ENCODE results near the gene ZNF771. TPM values are rescaled to one million over a fixed set of nuclear protein-coding genes. Genes with fewer than 3 reads are reported as not detected.

ZNF771 gene
- total and polyA plus RNA-seq, 9 of the 15 experiments (the other 6 are each of a cell fraction or from before 2014, with no cell fraction given): 1.5 to 12.6 (median 4.4) TPM

- TF ChIP-seq MAFF (IDR thresholded peaks at IDR 0.05; ENCODE audit: low read length) (no peak), CAMTA2 (CRISPR knock-in tag; conservative IDR thresholded peaks at IDR 0.05) (no peak), MYNN (IDR thresholded peaks at IDR 0.05) (peak; percentile 50; the same call in 1 of the 2 replicates), MYNN (CRISPR knock-in tag; IDR thresholded peaks at IDR 0.05) (no peak), ARID3B (CRISPR knock-in tag; IDR thresholded peaks at IDR 0.05; ENCODE audit: borderline replicate concordance) (no peak), ZNF184 (CRISPR knock-in tag; IDR thresholded peaks at IDR 0.05) (no peak), ZBTB7A (IDR thresholded peaks at IDR 0.05; ENCODE audit: borderline replicate concordance, control insufficient read depth, low read depth, low read length) (peak; percentile 3; the same call in 1 of the 2 replicates), NBN (IDR thresholded peaks at IDR 0.05; ENCODE audit: low read depth) (peak; percentile 64), ZNF764 (CRISPR knock-in tag; IDR thresholded peaks at IDR 0.05; ENCODE audit: low read depth) (no peak), KLF6 (CRISPR knock-in tag; IDR thresholded peaks at IDR 0.05; ENCODE audit: borderline replicate concordance) (peak; percentile 32; the same call in 1 of the 2 replicates), TBL1XR1 (IDR thresholded peaks at IDR 0.05; ENCODE audit: low read length in 2 of 2) (peak in 1 of 2 experiments; percentile 48; a peak in 1 of 4 replicates)
- TF ChIP-seq, protein P1, sequence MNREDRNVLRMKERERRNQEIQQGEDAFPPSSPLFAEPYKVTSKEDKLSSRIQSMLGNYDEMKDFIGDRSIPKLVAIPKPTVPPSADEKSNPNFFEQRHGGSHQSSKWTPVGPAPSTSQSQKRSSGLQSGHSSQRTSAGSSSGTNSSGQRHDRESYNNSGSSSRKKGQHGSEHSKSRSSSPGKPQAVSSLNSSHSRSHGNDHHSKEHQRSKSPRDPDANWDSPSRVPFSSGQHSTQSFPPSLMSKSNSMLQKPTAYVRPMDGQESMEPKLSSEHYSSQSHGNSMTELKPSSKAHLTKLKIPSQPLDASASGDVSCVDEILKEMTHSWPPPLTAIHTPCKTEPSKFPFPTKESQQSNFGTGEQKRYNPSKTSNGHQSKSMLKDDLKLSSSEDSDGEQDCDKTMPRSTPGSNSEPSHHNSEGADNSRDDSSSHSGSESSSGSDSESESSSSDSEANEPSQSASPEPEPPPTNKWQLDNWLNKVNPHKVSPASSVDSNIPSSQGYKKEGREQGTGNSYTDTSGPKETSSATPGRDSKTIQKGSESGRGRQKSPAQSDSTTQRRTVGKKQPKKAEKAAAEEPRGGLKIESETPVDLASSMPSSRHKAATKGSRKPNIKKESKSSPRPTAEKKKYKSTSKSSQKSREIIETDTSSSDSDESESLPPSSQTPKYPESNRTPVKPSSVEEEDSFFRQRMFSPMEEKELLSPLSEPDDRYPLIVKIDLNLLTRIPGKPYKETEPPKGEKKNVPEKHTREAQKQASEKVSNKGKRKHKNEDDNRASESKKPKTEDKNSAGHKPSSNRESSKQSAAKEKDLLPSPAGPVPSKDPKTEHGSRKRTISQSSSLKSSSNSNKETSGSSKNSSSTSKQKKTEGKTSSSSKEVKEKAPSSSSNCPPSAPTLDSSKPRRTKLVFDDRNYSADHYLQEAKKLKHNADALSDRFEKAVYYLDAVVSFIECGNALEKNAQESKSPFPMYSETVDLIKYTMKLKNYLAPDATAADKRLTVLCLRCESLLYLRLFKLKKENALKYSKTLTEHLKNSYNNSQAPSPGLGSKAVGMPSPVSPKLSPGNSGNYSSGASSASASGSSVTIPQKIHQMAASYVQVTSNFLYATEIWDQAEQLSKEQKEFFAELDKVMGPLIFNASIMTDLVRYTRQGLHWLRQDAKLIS (CRISPR knock-in tag; IDR thresholded peaks at IDR 0.05): peak; percentile 81; the same call in 1 of the 2 replicates
- TF ChIP-seq, protein P2, sequence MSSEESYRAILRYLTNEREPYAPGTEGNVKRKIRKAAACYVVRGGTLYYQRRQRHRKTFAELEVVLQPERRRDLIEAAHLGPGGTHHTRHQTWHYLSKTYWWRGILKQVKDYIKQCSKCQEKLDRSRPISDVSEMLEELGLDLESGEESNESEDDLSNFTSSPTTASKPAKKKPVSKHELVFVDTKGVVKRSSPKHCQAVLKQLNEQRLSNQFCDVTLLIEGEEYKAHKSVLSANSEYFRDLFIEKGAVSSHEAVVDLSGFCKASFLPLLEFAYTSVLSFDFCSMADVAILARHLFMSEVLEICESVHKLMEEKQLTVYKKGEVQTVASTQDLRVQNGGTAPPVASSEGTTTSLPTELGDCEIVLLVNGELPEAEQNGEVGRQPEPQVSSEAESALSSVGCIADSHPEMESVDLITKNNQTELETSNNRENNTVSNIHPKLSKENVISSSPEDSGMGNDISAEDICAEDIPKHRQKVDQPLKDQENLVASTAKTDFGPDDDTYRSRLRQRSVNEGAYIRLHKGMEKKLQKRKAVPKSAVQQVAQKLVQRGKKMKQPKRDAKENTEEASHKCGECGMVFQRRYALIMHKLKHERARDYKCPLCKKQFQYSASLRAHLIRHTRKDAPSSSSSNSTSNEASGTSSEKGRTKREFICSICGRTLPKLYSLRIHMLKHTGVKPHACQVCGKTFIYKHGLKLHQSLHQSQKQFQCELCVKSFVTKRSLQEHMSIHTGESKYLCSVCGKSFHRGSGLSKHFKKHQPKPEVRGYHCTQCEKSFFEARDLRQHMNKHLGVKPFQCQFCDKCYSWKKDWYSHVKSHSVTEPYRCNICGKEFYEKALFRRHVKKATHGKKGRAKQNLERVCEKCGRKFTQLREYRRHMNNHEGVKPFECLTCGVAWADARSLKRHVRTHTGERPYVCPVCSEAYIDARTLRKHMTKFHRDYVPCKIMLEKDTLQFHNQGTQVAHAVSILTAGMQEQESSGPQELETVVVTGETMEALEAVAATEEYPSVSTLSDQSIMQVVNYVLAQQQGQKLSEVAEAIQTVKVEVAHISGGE (CRISPR knock-in tag; IDR thresholded peaks at IDR 0.05): no peak; a peak in 3 of 6 replicates
- TF ChIP-seq, protein P3, sequence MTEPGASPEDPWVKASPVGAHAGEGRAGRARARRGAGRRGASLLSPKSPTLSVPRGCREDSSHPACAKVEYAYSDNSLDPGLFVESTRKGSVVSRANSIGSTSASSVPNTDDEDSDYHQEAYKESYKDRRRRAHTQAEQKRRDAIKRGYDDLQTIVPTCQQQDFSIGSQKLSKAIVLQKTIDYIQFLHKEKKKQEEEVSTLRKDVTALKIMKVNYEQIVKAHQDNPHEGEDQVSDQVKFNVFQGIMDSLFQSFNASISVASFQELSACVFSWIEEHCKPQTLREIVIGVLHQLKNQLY (CRISPR knock-in tag; conservative IDR thresholded peaks at IDR 0.05): 0 out of 4 replicates have a peak, but pooled peaks of 1 of the 2 experiments have one; percentile 10
- TF ChIP-seq, protein P4, sequence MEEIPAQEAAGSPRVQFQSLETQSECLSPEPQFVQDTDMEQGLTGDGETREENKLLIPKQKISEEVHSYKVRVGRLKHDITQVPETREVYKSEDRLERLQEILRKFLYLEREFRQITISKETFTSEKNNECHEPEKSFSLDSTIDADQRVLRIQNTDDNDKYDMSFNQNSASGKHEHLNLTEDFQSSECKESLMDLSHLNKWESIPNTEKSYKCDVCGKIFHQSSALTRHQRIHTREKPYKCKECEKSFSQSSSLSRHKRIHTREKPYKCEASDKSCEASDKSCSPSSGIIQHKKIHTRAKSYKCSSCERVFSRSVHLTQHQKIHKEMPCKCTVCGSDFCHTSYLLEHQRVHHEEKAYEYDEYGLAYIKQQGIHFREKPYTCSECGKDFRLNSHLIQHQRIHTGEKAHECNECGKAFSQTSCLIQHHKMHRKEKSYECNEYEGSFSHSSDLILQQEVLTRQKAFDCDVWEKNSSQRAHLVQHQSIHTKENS (CRISPR knock-in tag; IDR thresholded peaks at IDR 0.05): no peak
These were observed 22.4 kb downstream of the ZNF771 start, which contains the start of gene DCTPP1 (continued) for GRCh38 chr16:30429678-30430427.

Measured in K562 (cell line).